Neural crest cell (in vitro differentiated cells): ENCODE results near the gene PRODH. TPM values are rescaled to one million over a fixed set of nuclear protein-coding genes. Genes with fewer than 3 reads are reported as not detected.

Experiments used
- DNase-seq: peaks from one replicate; pipeline ENCODE4 v3.0.0; 2021; ENCODE audit warnings: low read depth, mixed read lengths, low spot score
- H3K27ac Mint-ChIP-seq: one replicate; pipeline ENCODE4 v1.8.0; 2021; ENCODE audit warnings: mild to moderate bottlenecking, mixed read lengths; ENCODE audit not compliant: unreplicated experiment
- H3K27me3 Mint-ChIP-seq: 2 replicates; pipeline ENCODE4 v1.8.0; 2021; ENCODE audit warnings: low read depth, mild to moderate bottlenecking, mixed read lengths
- H3K36me3 Mint-ChIP-seq: 2 replicates; pipeline ENCODE4 v1.8.0; 2021; ENCODE audit warnings: low read depth, mild to moderate bottlenecking, mixed read lengths
- H3K4me1 Mint-ChIP-seq: 2 replicates; pipeline ENCODE4 v1.8.0; 2021; ENCODE audit warnings: mixed read lengths
- H3K4me3 Mint-ChIP-seq: one replicate; pipeline ENCODE4 v1.8.0; 2021; ENCODE audit warnings: mild to moderate bottlenecking, mixed read lengths
- H3K9me3 Mint-ChIP-seq: 2 replicates; pipeline ENCODE4 v1.8.0; 2021; ENCODE audit warnings: mixed read lengths
- CTCF ChIP-seq: fragments of 200-600 bp; sonication (generic); conservative IDR thresholded peaks from 2 replicates; pipeline ENCODE4 v1.5.0; 2021; ENCODE audit warnings: antibody characterized with exemption, mild to moderate bottlenecking
- total RNA-seq: library from RNA; stranded (reverse); gene quantifications from 2 replicates; pipeline ENCODE4 v1.2.1, GENCODE V29; 2021

PRODH gene
- total RNA-seq, 1 donor from 2014 or later, result 0.09 TPM

DNA sequence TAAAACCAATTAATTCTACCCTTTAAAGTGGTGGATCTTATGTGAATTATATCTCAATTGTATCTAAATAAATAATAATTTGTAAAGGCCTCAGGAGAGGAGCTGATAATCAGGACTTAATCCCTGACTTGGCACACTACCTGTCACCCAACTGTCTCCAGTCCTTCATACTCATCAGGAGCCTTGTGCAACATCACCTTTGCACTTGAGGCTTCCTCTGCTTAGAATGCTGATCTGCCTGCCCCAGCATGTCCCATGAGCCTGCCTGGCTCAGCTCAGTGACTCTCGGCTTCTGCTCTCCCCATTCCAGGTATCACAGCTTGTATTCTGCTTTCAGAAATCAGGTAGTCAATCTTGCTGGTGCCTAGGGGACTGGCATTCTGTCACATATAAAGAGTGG lies 43.9 kb upstream of the PRODH start:
- Mint-ChIP-seq H3K4me1 (no peaks in the 10 kb centered on the region), H3K9me3 (peaks cover 2% of the 10 kb centered on the region)
- TF ChIP-seq CTCF, result no peak

DNA sequence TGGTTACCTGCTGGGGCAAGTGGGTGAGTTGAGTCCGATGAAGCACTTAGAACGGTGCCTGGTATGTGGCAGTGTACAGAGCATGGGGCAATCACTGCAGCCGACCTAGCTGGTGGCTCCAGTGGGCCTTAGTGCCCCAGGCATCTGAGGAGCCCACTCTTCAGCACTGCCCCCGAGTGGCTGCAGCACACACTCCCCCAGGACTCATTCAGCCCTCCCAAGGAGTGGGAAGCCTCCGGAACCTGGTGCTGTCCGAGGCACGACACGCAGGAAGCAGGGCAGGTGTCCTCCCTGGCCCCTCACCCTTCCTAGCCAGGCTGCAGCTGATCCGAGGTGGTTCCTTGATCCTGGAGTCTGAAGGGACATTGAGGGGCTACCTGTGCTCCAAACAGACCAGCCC lies 42.4 kb upstream of the PRODH start:
- TF ChIP-seq CTCF, result no peak
- Mint-ChIP-seq H3K4me3 (no peak overlapping the region), H3K27me3 (no peaks in the 10 kb centered on the region), H3K36me3 (peaks cover 15% of the 10 kb centered on the region), H3K4me1 (peaks cover 8% of the 10 kb centered on the region), H3K27ac (no peak overlapping the region), H3K9me3 (peaks cover 2% of the 10 kb centered on the region)
- no peak for DNase-seq

More for the DNA sequence above, 43.9 kb upstream of the PRODH start:
- no peak for DNase-seq
- Mint-ChIP-seq H3K4me3 (no peak overlapping the region), H3K27me3 (no peaks in the 10 kb centered on the region), H3K36me3 (peaks cover 15% of the 10 kb centered on the region), H3K27ac (no peak overlapping the region)

GRCh38 chr22:18977824-18978425 lies 41.8 kb upstream of the PRODH start:
- Mint-ChIP-seq H3K27me3 (no peaks in the 10 kb centered on the region), H3K4me1 (peaks cover 8% of the 10 kb centered on the region), H3K9me3 (peaks cover 2% of the 10 kb centered on the region), H3K27ac (no peak overlapping the region), H3K4me3 (no peak overlapping the region), H3K36me3 (peaks cover 15% of the 10 kb centered on the region)
- no peak for DNase-seq
- TF ChIP-seq CTCF, result no peak

GRCh38 chr22:18976197-18976751 lies 40.2 kb upstream of the PRODH start:
- H3K36me3 Mint-ChIP-seq, result peaks cover 15% of the 10 kb centered on the region
- peaks cover 2% of the 10 kb centered on the region for H3K9me3 Mint-ChIP-seq
- peaks cover 8% of the 10 kb centered on the region for H3K4me1 Mint-ChIP-seq
- no peak for TF ChIP-seq CTCF
- no peak overlapping the region for H3K4me3 Mint-ChIP-seq
- DNase-seq, result no peak
- H3K27me3 Mint-ChIP-seq, result no peaks in the 10 kb centered on the region
- no peak overlapping the region for H3K27ac Mint-ChIP-seq

DNA sequence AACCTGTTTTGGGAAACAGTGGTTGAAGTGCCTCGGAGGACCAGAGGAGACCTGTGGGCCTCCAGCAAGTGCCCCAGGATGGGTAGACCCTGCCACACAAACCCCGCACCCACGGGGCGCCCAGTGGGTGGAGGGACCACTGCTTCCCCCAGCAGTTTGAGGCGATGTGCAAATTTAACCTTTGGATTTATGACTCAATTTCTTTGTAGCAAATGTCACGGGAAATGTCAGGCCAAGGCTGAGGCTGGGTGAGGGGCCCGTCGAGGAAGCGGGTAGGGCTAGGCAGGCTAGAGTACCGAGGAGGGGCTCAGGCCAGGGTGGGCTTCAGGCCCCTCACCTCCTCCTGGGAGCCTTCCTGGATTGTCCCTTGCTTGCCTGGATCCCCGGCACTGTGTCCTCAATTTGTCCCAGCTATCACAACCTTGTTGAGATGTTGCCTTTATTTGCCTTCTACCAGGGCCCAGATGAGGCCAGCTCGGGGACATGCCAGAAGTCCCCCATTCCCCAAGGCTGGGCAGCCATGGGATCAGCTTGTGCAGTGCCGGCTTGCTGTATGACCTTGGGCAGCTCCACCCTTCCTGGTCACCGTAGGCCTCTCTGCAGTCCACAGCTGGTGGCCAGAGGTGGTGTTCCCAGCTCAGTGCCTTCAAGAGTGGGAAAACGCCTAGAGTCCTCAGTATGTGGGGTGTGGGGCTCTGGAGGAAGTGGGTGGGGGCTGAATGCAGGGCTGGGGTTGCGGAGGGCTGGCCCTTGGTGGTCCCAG lies 39.5 kb upstream of the PRODH start:
- no peak for TF ChIP-seq CTCF
- Mint-ChIP-seq H3K4me1 (peaks cover 8% of the 10 kb centered on the region), H3K27me3 (no peaks in the 10 kb centered on the region)

More for the DNA sequence above, 39.5 kb upstream of the PRODH start:
- Mint-ChIP-seq H3K27ac (no peak overlapping the region), H3K4me3 (no peak overlapping the region), H3K9me3 (no peaks in the 10 kb centered on the region), H3K36me3 (peaks cover 15% of the 10 kb centered on the region)
- no peak for DNase-seq
